NOMO-1 treated with dmso at 0.1 percent for 144 hours (cell line): ENCODE results near the gene OLFM1.

ENCODE experiments used
- DNase-seq: peaks from one replicate; lab custom pipeline; 2025; ENCODE audit not compliant: unreplicated experiment; lab: John Stamatoyannopoulos, UW

The OLFM1 gene

DNA sequence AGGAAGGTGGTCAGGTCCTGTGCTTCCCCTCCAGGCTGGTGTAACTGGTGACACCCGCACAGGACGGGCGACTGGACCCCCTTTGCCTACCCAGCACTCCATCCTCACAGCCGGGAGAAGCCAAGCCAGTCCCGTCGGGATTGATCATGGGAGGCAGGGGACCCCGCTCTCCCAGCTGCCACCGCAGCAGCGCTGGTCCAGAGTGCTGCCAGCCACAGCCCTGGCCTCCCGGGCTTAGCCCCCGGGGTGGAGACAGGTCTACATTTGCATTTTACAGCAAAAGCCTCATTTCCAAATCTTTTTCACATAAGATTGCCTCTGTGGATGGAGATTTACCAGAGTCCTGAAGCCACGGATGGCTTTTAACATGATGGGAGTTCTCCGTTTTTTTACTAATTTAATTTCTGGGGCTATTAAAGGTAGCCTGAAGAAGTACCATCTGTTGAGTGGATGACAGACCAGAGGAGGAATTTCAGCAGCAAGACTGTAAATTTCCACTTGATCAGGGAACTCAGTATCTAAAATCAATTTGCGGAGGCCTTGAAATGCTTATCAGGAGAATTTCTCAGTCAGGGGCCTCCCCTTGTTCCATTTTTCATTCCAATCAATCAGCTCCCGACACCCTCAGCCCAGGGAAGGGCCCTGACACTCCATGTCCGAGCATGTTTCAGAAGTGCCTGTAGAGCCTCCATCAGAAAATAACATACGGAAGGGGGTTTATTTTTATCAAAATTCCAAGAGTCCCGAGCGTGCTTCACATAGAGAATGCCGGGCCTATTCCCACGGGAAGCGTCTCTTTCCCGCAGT lies 80.6 kb downstream of the OLFM1 start:
- no peak for DNase-seq

DNA sequence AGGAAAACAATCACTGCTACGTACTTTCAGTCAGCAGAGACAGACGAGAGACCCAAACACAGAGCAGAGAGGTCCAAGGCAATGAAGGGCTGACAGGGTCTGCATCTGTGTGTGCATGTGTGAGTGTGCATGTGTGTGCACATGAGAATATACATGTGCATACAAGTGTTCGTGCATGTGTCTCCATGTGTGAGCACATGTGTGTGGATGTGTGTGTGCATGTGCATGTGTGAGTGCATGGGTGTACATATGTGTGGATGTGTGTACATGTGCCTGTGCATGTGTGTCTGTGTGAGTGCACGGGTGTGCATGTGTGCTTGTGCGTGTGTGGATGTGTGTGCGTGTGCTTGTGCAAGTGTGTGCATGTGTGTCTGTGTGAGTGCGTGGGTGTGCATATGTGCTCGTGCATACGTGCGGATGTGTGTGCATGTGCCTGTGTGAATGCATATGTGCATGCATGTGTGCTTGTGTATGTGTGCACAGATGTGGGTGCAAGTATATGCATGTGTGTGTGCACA lies 82.3 kb downstream of the OLFM1 start:
- no peak for DNase-seq

DNA sequence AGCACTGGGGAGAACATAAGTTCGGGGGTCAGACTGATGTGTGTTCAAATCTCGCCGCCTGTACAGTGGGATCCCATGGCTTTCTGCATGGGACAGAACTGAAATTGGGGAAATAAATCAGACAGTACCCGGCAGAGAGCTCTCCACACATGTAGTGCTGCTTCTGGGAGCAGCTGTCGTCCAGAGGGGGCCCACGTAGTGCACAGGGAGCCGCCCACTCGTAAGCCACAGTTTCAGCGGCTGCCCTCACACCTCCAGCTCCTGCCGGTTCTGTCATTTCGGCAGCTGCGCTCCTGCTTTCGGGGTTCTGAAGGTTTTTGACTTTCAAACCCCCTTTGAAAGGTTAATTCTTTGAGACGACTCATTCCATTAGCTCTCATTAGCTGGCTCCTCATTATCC lies 83.1 kb downstream of the OLFM1 start:
- no peak for DNase-seq
